H1 (cell line): ENCODE measurements around the gene SOHLH1. TPM values are rescaled to one million over a fixed set of nuclear protein-coding genes. Genes with fewer than 3 reads are reported as not detected.

Experiments
- CTCF ChIA-PET: fragments of 300-600 bp; sonication (Branson Sonifier 250); formaldehyde crosslinking; loops from one replicate; lab custom pipeline; 2021; ENCODE audit not compliant: partially characterized antibody; lab: Charles Lee
- POLR2A ChIA-PET: fragments of 300-600 bp; sonication (Branson Sonifier 250); formaldehyde crosslinking; loops from one replicate; lab custom pipeline; 2021; ENCODE audit warnings: inconsistent platforms; ENCODE audit not compliant: partially characterized antibody; lab: Charles Lee
- DNase-seq, 2 experiments: peaks; one replicate each; pipeline versions ENCODE4 v3.0.0 to v3.0.0-alpha.2; 2010 to 2022; ENCODE audit warnings: low spot score in 2 of 2, low read depth in 1 of 2, mixed read lengths in 1 of 2
- FAIRE-seq: peaks from 2 replicates; lab custom pipeline; 2011; peaks lifted over from hg19 to GRCh38; lab: Jason Lieb, UNC
- H2AFZ ChIP-seq: 2 replicates; pipeline ENCODE4 v1.8.1; 2012; ENCODE audit warnings: low read length, inconsistent platforms
- H2AK5ac ChIP-seq: 2 replicates; pipeline ENCODE4 v1.6.1; 2013; ENCODE audit warnings: low read depth, low read length
- H2BK120ac ChIP-seq: replicated peaks from 2 replicates; pipeline ENCODE3; 2013; ENCODE audit warnings: low read depth, low read length, inconsistent platforms
- H2BK12ac ChIP-seq: 2 replicates; pipeline ENCODE4 v1.6.1; 2013; ENCODE audit warnings: low read depth, low read length
- H2BK15ac ChIP-seq: 2 replicates; pipeline ENCODE4 v1.6.1; 2013; ENCODE audit warnings: low read length
- H2BK20ac ChIP-seq: 2 replicates; pipeline ENCODE4 v1.6.1; 2013; ENCODE audit warnings: low read length
- H2BK5ac ChIP-seq: 2 replicates; pipeline ENCODE4 v1.6.1; 2013; ENCODE audit warnings: low read depth, low read length
- H3K14ac ChIP-seq: 2 replicates; pipeline ENCODE4 v1.6.1; 2013; ENCODE audit warnings: inconsistent platforms; ENCODE audit not compliant: insufficient read length
- H3K18ac ChIP-seq: 2 replicates; pipeline ENCODE4 v1.6.1; 2013; ENCODE audit warnings: low read length; ENCODE audit errors: extremely low read depth
- H3K23ac ChIP-seq: 2 replicates; pipeline ENCODE4 v1.6.1; 2013; ENCODE audit warnings: inconsistent platforms; ENCODE audit not compliant: insufficient read length
- H3K23me2 ChIP-seq: 2 replicates; pipeline ENCODE4 v1.6.1; 2013; ENCODE audit warnings: low read depth, low read length
- H3K27ac ChIP-seq: 2 replicates; pipeline ENCODE4 v1.6.1; 2011; ENCODE audit warnings: low read depth, low read length, inconsistent platforms
- H3K27me3 ChIP-seq, 4 experiments: replicated peaks in 1 of 4; 1 replicate in 1 of 4; 2 replicates in 3 of 4; pipeline versions ENCODE4 v1.6.1 to v1.8.1; 2011 to 2013; ENCODE audit warnings: low read length in 3 of 4, mild to moderate bottlenecking in 3 of 4, inconsistent platforms in 2 of 4, mixed read lengths in 2 of 4, moderate library complexity in 1 of 4; ENCODE audit not compliant: control insufficient read depth in 3 of 4, insufficient read depth in 3 of 4; ENCODE audit errors: extremely low read depth in 1 of 4
- H3K36me3 ChIP-seq, 4 experiments: 2 replicates each; pipeline versions ENCODE4 v1.6.1 to v1.8.1; 2011 to 2013; ENCODE audit warnings: mild to moderate bottlenecking in 4 of 4, low read length in 3 of 4, moderate library complexity in 2 of 4, control low read depth in 1 of 4, inconsistent platforms in 1 of 4; ENCODE audit not compliant: insufficient read depth in 4 of 4, control insufficient read depth in 2 of 4
- H3K4ac ChIP-seq: replicated peaks from 2 replicates; pipeline ENCODE3; 2013; ENCODE audit warnings: low read length, low read depth, mixed read lengths, inconsistent platforms; ENCODE audit not compliant: insufficient read length
- H3K4me1 ChIP-seq, 4 experiments: replicated peaks in 1 of 4; 1 replicate in 1 of 4; 2 replicates in 3 of 4; pipeline versions ENCODE4 v1.6.1 to v1.8.1; 2011 to 2013; ENCODE audit warnings: low read length in 3 of 4, inconsistent platforms in 2 of 4, mixed read lengths in 1 of 4; ENCODE audit not compliant: insufficient read depth in 4 of 4, control insufficient read depth in 3 of 4
- H3K4me2 ChIP-seq, 2 experiments: 2 replicates each; pipeline versions ENCODE4 v1.6.1 to v1.8.1; 2011 to 2013; ENCODE audit warnings: low read depth in 2 of 2, low read length in 2 of 2, control low read depth in 1 of 2, inconsistent platforms in 1 of 2, mild to moderate bottlenecking in 1 of 2; ENCODE audit not compliant: insufficient read depth in 1 of 2
- H3K4me3 ChIP-seq, 4 experiments: fragments of 200-600, 300-600 bp in 1 of 4; sonication (generic), shearing (Covaris generic), sonication (Bioruptor Twin) in 1 of 4; 2 replicates each; pipeline versions ENCODE4 v1.5.1 to v1.8.1; 2011 to 2016; ENCODE audit warnings: low read length in 4 of 4, low read depth in 3 of 4, control low read depth in 2 of 4, inconsistent platforms in 2 of 4, mild to moderate bottlenecking in 2 of 4, mixed read lengths in 1 of 4, moderate library complexity in 1 of 4; ENCODE audit not compliant: insufficient read depth in 2 of 4; ENCODE audit errors: extremely low read depth in 1 of 4
- H3K56ac ChIP-seq: replicated peaks from 2 replicates; pipeline ENCODE3; 2013; ENCODE audit warnings: low read depth, mild to moderate bottlenecking, mixed read lengths, low read length, inconsistent platforms; ENCODE audit not compliant: insufficient read length
- H3K79me1 ChIP-seq: 2 replicates; pipeline ENCODE4 v1.6.1; 2013; ENCODE audit warnings: low read depth, low read length, control low read depth
- H3K79me2 ChIP-seq, 2 experiments: 2 replicates each; pipeline versions ENCODE4 v1.6.1 to v1.8.1; 2012 to 2013; ENCODE audit warnings: low read length in 2 of 2, mild to moderate bottlenecking in 2 of 2, inconsistent platforms in 1 of 2; ENCODE audit not compliant: insufficient read depth in 2 of 2, control insufficient read depth in 1 of 2
- H3K9ac ChIP-seq, 4 experiments: replicated peaks in 1 of 4; 1 replicate in 1 of 4; 2 replicates in 3 of 4; pipeline versions ENCODE4 v1.6.1 to v1.8.1; 2011 to 2013; ENCODE audit warnings: low read depth in 3 of 4, low read length in 3 of 4, control low read depth in 2 of 4, mild to moderate bottlenecking in 2 of 4, moderate library complexity in 2 of 4, inconsistent platforms in 1 of 4; ENCODE audit errors: extremely low read depth in 1 of 4
- H3K9me3 ChIP-seq, 2 experiments: 2 replicates each; pipeline versions ENCODE4 v1.6.1 to v1.8.1; 2012 to 2013; ENCODE audit warnings: mild to moderate bottlenecking in 2 of 2, moderate library complexity in 2 of 2, control low read depth in 1 of 2, inconsistent platforms in 1 of 2, low read depth in 1 of 2, low read length in 1 of 2, mixed read lengths in 1 of 2; ENCODE audit not compliant: insufficient read depth in 2 of 2
- H4K20me1 ChIP-seq, 2 experiments: replicated peaks in 1 of 2; 2 replicates each; pipeline versions ENCODE3 to v1.8.1; 2011 to 2013; ENCODE audit warnings: inconsistent platforms in 2 of 2, low read length in 2 of 2, mild to moderate bottlenecking in 1 of 2; ENCODE audit not compliant: insufficient read depth in 2 of 2, control insufficient read depth in 1 of 2
- H4K5ac ChIP-seq: 2 replicates; pipeline ENCODE4 v1.6.1; 2013; ENCODE audit warnings: low read length, low read depth, mixed read lengths, inconsistent platforms; ENCODE audit not compliant: insufficient read length
- H4K8ac ChIP-seq: 2 replicates; pipeline ENCODE4 v1.8.0; 2013; ENCODE audit warnings: mild to moderate bottlenecking, moderate library complexity, low read length, inconsistent platforms; ENCODE audit not compliant: insufficient read depth; ENCODE audit errors: extremely low read depth
- H4K91ac ChIP-seq: replicated peaks from 2 replicates; pipeline ENCODE3; 2013; ENCODE audit warnings: low read length, mixed read lengths, inconsistent platforms; ENCODE audit not compliant: insufficient read length
- BACH1 ChIP-seq: IDR thresholded peaks from 2 replicates; pipeline ENCODE4 v1.6.1; 2012; ENCODE audit warnings: low read length, improper control_type of control experiment
- EP300 ChIP-seq, 2 experiments: IDR thresholded peaks; 1 replicate in 1 of 2; 2 replicates in 1 of 2; pipeline ENCODE4 v1.6.1; 2011 to 2012; ENCODE audit warnings: low read depth in 2 of 2, low read length in 2 of 2, mild to moderate bottlenecking in 2 of 2, borderline replicate concordance in 1 of 2, inconsistent platforms in 1 of 2, moderate library complexity in 1 of 2
- WGBS, 2 experiments: shearing (Covaris generic) in 1 of 2; methylation state at CpG; one replicate each; pipeline versions ENCODE4 v1.1.6 to v1.1.7; 2013 to 2015; ENCODE audit warnings: low lambda C conversion rate in 2 of 2, mixed read lengths in 2 of 2, inconsistent platforms in 1 of 2, low coverage in 1 of 2, missing lambda C conversion rate in 1 of 2; ENCODE audit not compliant: insufficient replicate concordance in 2 of 2, insufficient coverage in 1 of 2, insufficient read length in 1 of 2; ENCODE audit errors: extremely low coverage in 1 of 2, missing lambda C conversion rate in 1 of 2; 5-methylcytosine and 5-hydroxymethylcytosine counted together
- polyA plus RNA-seq, 7 experiments: library from polyadenylated mRNA; depleted of rRNA in 3 of 7; stranded (reverse) in 5 of 7; unstranded in 2 of 7; fragments of >200 nt in 5 of 7; fragments of 200-250 nt in 2 of 7; gene quantifications; 1 replicate in 5 of 7; 2 replicates in 1 of 7; 4 replicates in 1 of 7; pipeline versions ENCODE4 v1.2.1 to v1.2.3, GENCODE V29; 2011 to 2013; ENCODE audit warnings: missing spikeins in 2 of 7, mixed read lengths in 2 of 7
- total RNA-seq: library from RNA; stranded (reverse); fragmentation: NEBNext Ultra II Directional; extraction: Animal tissue kit (Norgen Biotek cat#: 25700); gene quantifications from 2 replicates; pipeline ENCODE4 v1.2.1, GENCODE V29; 2021

The SOHLH1 gene
- total and polyA plus RNA-seq, 2 of the 8 experiments (the other 6 are each of a cell fraction or from before 2014, with no cell fraction given), result 0.11 TPM; not detected in 1

DNA sequence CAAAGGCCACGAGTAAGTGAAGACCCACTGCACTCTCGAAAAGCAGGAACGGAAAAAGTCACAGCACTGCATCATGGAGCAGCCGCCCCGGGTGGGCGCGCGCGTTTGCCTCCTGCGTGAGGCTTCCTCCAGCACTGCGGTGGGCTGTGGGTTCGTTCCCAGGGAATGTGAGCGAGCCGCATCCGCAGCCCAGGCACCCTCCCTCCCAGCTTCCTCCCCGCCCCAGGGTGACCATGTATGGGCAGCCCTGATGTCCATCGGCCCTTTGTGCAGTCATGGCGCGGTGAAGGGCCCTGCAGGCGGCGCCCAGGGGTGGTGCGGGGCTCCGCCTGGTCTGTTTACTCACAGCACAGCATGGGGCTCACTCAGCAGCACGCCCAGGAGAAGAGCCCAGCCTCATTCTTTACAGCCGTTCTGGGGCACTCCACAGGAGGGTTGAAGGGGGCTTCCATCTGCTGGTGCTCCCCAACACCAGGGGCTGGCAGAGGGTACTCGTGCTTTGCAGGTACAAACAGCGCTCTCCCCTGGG, 35.4 kb upstream of the SOHLH1 start:
- Histone ChIP-seq H3K79me2 (no peaks in the 10 kb centered on the region), H2AK5ac (no peak overlapping the region), H2BK15ac (no peak overlapping the region), H3K9ac (no peak overlapping the region), H3K4me3 (no peak overlapping the region), H2AFZ (no peak overlapping the region), H3K27ac (no peak overlapping the region), H3K4me1 (peaks cover 0 to 13% (median 8%) of the 10 kb centered on the region in 4 experiments; a peak in 4 of 7 replicates), H3K79me1 (no peaks in the 10 kb centered on the region), H3K9me3 (peaks cover 4 to 7% of the 10 kb centered on the region in 2 experiments; a peak in 3 of 4 replicates), H2BK5ac (no peak overlapping the region), H3K14ac (no peak overlapping the region), H3K36me3 (no peaks in the 10 kb centered on the region), H3K23me2 (no peaks in the 10 kb centered on the region), H2BK20ac (no peak overlapping the region), H3K18ac (no peak overlapping the region), H4K91ac (peak overlapping the region; percentile 40), H2BK120ac (no peak overlapping the region), H2BK12ac (no peak overlapping the region), H3K4me2 (no peak overlapping the region), H3K27me3 (peaks cover 0 to 14% (median 10%) of the 10 kb centered on the region in 4 experiments; a peak in 5 of 7 replicates), H3K56ac (no peak overlapping the region), H3K4ac (no peak overlapping the region), H3K23ac (no peak overlapping the region), H4K8ac (no peak overlapping the region), H4K20me1 (peaks cover 0 to 4% of the 10 kb centered on the region in 2 experiments), H4K5ac (no peak overlapping the region)
- no peak for FAIRE-seq
- ChIA-PET CTCF (no interaction called here), POLR2A (no interaction called here)
- peak in 1 of 2 experiments; percentile 12; a peak in 1 of 3 replicates for TF ChIP-seq EP300 (IDR thresholded peaks at IDR 0.05; ENCODE audit: borderline replicate concordance in 1 of 2, low read depth in 2 of 2, low read length in 2 of 2)
- TF ChIP-seq BACH1, result no peak
- WGBS, 2 experiments, result 79% methylated on average over 26 of the region's 27 CpGs; no CpG with 5 or more reads in 1 of the 2 experiments
- DNase-seq, result no peak
